Left ventricle myocardium inferior (tissue), 1 donor: ENCODE measurements around the gene PTPRT. TPM values are rescaled to one million over a fixed set of nuclear protein-coding genes. Genes with fewer than 3 reads are reported as not detected.

Experiments used
- DNase-seq: peaks from one replicate; pipeline ENCODE4 v3.0.0-alpha.2; 2020
- H3K27ac ChIP-seq: fragments of 200-600 bp; replicated peaks from 2 replicates; pipeline ENCODE4 v1.8.0; 2021
- H3K27me3 ChIP-seq: fragments of 200-600 bp; 2 replicates; pipeline ENCODE4 v1.8.0; 2021; ENCODE audit warnings: low read depth
- H3K36me3 ChIP-seq: fragments of 200-600 bp; 2 replicates; pipeline ENCODE4 v1.8.0; 2021
- H3K4me1 ChIP-seq: fragments of 200-600 bp; 2 replicates; pipeline ENCODE4 v1.8.0; 2021
- H3K4me3 ChIP-seq: fragments of 200-600 bp; 2 replicates; pipeline ENCODE4 v1.8.0; 2021; ENCODE audit warnings: mild to moderate bottlenecking, moderate library complexity
- H3K9me3 ChIP-seq: fragments of 200-600 bp; replicated peaks from 2 replicates; pipeline ENCODE4 v1.8.0; 2021
- intact Hi-C: fragments of 100-400 bp; cut with micrococcal nuclease; formaldehyde crosslinking; loops from one replicate; pipeline ENCODE4 v1.11.0; 2022
- total RNA-seq: library from RNA; stranded (reverse); fragmentation: NEBNext Ultra II Directional; extraction: Animal tissue kit (Norgen Biotek cat#: 25700); gene quantifications from one replicate; pipeline ENCODE4 v1.2.1, GENCODE V29; 2021
- TF ChIP-seq, protein P1 (sequence below): fragments of 200-600 bp; IDR thresholded peaks from 2 replicates; pipeline ENCODE4 v1.8.0; 2021; ENCODE audit warnings: antibody characterized with exemption, mild to moderate bottlenecking, borderline replicate concordance
- donor health status: DM: no; HTN: yes; CAD: no; lungs with severe emphysema.

The PTPRT gene
- total RNA-seq, 1 donor from 2014 or later, result 0.08 TPM

DNA sequence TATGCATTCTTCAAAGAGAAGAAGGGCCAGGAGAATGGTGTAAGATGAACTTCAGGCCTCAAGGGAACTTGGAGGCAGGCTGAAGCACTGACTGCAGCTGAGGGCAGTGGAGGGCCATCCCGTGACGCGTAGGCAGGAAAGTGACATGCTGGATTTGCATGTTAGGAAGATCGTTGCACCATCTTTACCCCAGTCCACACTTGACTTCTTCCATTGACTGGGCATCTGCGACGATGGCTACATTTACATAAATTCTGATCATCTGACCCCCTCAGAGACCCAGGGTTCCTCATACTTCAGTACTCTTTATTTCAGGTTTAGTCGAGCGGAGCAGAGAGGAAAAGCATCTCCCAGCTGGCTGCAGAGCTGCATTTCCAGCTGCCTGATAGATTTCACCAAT is 180.2 kb downstream of the PTPRT start:
- Histone ChIP-seq H3K27me3 (no peaks in the 10 kb centered on the region), H3K36me3 (no peaks in the 10 kb centered on the region), H3K4me1 (no peaks in the 10 kb centered on the region), H3K27ac (no peak overlapping the region), H3K9me3 (no peaks in the 10 kb centered on the region), H3K4me3 (no peak overlapping the region)
- intact Hi-C loops, result no loop called here
- TF ChIP-seq, protein P1, sequence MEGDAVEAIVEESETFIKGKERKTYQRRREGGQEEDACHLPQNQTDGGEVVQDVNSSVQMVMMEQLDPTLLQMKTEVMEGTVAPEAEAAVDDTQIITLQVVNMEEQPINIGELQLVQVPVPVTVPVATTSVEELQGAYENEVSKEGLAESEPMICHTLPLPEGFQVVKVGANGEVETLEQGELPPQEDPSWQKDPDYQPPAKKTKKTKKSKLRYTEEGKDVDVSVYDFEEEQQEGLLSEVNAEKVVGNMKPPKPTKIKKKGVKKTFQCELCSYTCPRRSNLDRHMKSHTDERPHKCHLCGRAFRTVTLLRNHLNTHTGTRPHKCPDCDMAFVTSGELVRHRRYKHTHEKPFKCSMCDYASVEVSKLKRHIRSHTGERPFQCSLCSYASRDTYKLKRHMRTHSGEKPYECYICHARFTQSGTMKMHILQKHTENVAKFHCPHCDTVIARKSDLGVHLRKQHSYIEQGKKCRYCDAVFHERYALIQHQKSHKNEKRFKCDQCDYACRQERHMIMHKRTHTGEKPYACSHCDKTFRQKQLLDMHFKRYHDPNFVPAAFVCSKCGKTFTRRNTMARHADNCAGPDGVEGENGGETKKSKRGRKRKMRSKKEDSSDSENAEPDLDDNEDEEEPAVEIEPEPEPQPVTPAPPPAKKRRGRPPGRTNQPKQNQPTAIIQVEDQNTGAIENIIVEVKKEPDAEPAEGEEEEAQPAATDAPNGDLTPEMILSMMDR, result no peak
- DNase-seq, result no peak

DNA sequence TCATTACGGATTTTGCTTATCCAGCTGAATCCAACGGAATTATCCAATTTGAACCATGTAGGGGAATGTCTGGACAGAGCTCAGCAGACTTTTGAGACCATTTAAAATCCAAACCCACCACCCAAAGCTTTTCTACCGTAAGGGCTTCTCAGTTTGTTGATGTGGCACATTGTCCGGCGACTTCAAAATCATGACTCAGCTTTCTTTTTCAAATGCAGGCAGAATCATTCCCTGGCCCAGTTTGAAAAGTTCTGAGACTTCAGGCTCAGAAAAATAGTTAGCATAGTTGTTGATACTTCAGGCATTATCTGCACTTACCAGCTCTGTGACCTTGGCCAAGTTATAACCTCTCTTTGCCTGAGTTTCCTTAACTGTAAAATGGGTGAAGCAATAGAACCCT is 182.2 kb downstream of the PTPRT start:
- TF ChIP-seq, protein P1, result no peak
- Histone ChIP-seq H3K4me1 (no peaks in the 10 kb centered on the region), H3K27me3 (no peaks in the 10 kb centered on the region), H3K36me3 (no peaks in the 10 kb centered on the region), H3K27ac (no peak overlapping the region), H3K9me3 (no peaks in the 10 kb centered on the region), H3K4me3 (no peak overlapping the region)
- DNase-seq, result no peak
- intact Hi-C loops, result no loop called here

DNA sequence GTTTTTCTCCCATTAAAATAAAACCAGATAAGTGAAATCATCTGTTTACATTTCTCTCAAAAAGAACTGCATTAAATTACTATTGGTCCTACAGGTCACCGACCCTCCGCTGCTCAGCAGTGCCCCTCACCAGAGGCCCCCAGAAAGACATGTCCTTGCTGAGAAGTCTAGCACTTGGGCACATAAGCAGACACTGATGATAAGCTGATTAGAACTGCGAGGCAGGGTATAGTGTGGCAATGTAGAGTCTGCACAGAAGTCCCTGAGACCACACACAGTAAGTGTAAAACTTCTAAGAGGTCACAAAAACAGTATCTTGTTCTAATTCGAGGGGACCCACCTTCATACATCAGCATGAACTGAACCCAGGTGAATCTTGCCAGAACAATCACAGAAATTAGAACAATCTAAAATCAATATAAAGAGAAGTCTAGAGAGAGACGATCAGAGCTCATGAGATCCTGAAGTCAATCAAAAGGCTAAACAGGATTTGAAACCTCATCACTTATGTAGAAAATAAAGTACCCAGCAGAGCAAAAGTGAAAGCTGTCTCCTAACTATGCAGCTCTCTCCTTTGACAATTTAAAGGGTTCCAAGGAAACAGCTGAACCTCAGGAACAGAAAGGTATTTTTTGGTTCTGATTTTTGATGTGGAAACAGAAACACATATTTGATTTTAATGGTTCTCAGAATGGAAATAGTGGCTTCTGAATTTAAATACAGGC is 182.9 kb downstream of the PTPRT start:
- Histone ChIP-seq H3K36me3 (no peaks in the 10 kb centered on the region), H3K27me3 (no peaks in the 10 kb centered on the region), H3K9me3 (no peaks in the 10 kb centered on the region), H3K27ac (no peak overlapping the region), H3K4me1 (no peaks in the 10 kb centered on the region), H3K4me3 (no peak overlapping the region)
- intact Hi-C loops, result no loop called here
- TF ChIP-seq, protein P1, result no peak
- DNase-seq, result no peak

DNA sequence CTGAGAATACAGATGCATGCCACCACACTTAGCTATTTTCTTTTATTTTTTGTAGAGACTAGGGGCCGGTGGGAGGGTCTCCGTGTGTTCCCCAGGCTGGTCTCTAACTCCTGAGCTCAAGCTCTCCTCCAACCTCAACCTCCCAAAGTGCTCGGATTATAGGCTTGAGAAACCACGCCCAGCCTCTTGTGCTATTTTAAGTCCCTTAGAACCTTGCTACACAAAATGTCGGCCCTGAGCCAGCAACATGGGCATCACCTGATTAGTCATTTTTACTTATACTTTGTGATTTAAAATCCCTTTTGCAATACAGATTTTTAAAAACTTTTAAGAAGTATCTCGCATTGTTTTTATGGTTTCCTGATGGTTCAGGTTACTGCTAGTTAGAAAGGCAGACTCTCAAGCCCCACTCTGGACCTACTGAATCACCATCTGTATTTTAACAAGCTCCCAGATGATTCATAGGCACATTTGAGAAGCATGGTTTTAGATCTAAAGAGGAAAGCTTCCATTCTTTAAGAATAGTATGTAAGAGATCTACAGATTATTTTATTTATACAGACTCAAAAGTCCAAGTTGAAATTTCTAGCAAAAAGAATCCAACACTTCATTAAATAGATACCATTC is 186.3 kb downstream of the PTPRT start:
- TF ChIP-seq, protein P1, result no peak
- H3K4me3 ChIP-seq, result no peak overlapping the region
- intact Hi-C loops, result no loop called here
- no peak overlapping the region for H3K27ac ChIP-seq
- no peak for DNase-seq
- no peaks in the 10 kb centered on the region for H3K36me3 ChIP-seq
- H3K9me3 ChIP-seq, result no peaks in the 10 kb centered on the region
- H3K27me3 ChIP-seq, result no peaks in the 10 kb centered on the region
- H3K4me1 ChIP-seq, result no peaks in the 10 kb centered on the region

DNA sequence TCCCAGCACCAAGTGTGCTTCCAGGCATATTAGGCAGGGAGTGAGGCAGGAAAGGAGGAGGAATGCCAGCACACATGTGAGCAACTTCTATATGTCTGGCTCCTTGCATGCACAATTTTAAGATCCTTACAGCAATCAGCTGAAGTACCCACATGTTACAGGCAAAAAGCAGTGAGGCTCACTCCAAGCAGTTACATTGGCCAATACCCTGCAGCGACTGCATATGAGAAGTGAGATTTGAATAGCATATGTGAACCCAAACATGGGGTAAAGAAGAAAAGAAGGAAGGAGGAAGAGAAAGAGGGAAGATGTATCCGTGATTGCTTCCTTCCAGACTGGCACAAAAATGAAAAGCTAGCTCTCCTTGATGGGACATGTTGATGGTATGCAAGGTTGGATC is 193.6 kb downstream of the PTPRT start:
- H3K4me3 ChIP-seq, result no peak overlapping the region
- DNase-seq, result no peak
- no peaks in the 10 kb centered on the region for H3K4me1 ChIP-seq
- H3K36me3 ChIP-seq, result no peaks in the 10 kb centered on the region
- H3K27ac ChIP-seq, result no peak overlapping the region
- intact Hi-C loops, result no loop called here
- H3K27me3 ChIP-seq, result no peaks in the 10 kb centered on the region
- TF ChIP-seq, protein P1, result no peak
- peaks cover 9% of the 10 kb centered on the region for H3K9me3 ChIP-seq
